ENCODE data around the gene APC2.
A peak's percentile ranks its signal among the peaks of the same experiment; 100 is the strongest.

Gene APC2

DNA sequence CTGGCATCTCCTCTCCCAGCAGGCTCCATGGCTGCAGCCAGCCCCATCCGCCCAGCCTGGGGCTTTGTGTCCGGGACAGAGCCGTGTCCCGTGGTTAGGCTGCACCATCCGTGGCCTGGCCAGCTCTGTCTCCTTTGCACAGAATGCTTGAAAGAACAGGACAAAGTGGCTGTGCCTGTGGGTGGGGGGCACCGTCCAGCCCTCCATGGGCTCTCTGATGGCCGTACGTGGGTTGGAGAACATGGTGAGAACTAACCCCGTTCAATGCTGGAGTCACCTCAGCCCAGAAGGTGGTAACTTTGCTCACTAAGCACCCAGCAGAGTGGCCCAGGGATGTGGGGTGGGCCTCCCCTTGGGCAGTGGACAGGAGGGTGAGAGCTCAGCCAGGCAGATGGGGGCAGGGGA lies 8.9 kb upstream of the APC2 start:
- H3K36me3 ChIP-seq (ENCODE audit: control insufficient read depth in 2 of 2, insufficient read depth in 2 of 2, low read length in 2 of 2): peaks cover 18 to 19% of the 10 kb centered on the region in 2 donors
- H3K27ac ChIP-seq (ENCODE audit: low read length): no peak overlapping the region
- no peak overlapping the region for H3K4me3 ChIP-seq (ENCODE audit: low read length in 2 of 2)
- H3K9ac ChIP-seq (ENCODE audit: low read length in 2 of 2): no peak overlapping the region
- no peaks in the 10 kb centered on the region for H3K9me3 ChIP-seq (ENCODE audit: control insufficient read depth in 2 of 2, low read length in 2 of 2)
- peaks cover 26% of the 10 kb centered on the region for H3K4me1 ChIP-seq (ENCODE audit: control insufficient read depth, insufficient read depth, low read length)
- peaks cover 4 to 9% of the 10 kb centered on the region in 2 donors for H3K27me3 ChIP-seq (ENCODE audit: control insufficient read depth in 1 of 2, insufficient read depth in 2 of 2, low read length in 2 of 2)

DNA sequence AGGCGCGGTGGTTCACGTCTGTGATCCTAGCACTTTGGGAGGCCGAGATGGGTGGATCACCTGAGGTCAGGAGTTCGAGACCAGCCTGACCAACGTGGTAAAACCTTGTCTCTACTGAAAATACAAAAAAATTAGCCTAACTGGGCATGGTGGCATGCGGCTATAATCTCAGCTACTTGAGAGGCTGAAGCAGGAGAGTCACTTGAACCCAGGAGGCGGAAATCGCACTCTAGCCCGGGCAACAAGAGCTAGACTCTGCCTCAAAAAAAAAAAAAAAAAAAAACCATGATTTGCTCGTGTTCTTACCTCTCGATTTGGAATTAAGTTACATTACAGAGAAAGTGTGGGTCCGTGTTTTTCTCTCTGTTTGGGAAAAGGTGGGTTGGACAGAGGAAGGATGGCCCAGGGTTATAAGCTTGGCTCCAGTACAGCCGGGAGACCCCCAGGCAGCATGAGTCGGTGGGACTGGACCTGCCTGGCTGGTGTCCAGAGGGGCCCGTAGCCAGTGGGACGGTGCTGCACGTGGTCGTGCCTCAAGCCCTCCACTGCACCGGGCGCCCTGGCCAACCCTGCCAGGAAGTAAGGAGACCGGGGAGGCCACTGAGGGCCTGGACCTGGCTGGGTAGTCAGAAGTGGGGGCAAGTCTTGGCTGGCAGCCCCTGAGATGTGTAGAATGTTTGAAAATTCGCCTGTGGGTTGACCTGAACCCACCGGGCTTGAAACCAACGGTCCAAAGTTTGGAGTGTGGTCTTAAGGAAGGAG lies 8.1 kb upstream of the APC2 start:
- Histone ChIP-seq H3K9me3 (ENCODE audit: control insufficient read depth in 2 of 2, low read length in 2 of 2) (no peaks in the 10 kb centered on the region), H3K9ac (ENCODE audit: low read length in 2 of 2) (no peak overlapping the region), H3K4me3 (ENCODE audit: low read length in 2 of 2) (no peak overlapping the region), H3K27ac (ENCODE audit: low read length) (no peak overlapping the region), H3K27me3 (ENCODE audit: control insufficient read depth in 1 of 2, insufficient read depth in 2 of 2, low read length in 2 of 2) (peaks cover 6 to 17% of the 10 kb centered on the region in 2 donors), H3K36me3 (ENCODE audit: control insufficient read depth in 2 of 2, insufficient read depth in 2 of 2, low read length in 2 of 2) (peaks cover 18 to 19% of the 10 kb centered on the region in 2 donors), H3K4me1 (ENCODE audit: control insufficient read depth, insufficient read depth, low read length) (peaks cover 33% of the 10 kb centered on the region)

DNA sequence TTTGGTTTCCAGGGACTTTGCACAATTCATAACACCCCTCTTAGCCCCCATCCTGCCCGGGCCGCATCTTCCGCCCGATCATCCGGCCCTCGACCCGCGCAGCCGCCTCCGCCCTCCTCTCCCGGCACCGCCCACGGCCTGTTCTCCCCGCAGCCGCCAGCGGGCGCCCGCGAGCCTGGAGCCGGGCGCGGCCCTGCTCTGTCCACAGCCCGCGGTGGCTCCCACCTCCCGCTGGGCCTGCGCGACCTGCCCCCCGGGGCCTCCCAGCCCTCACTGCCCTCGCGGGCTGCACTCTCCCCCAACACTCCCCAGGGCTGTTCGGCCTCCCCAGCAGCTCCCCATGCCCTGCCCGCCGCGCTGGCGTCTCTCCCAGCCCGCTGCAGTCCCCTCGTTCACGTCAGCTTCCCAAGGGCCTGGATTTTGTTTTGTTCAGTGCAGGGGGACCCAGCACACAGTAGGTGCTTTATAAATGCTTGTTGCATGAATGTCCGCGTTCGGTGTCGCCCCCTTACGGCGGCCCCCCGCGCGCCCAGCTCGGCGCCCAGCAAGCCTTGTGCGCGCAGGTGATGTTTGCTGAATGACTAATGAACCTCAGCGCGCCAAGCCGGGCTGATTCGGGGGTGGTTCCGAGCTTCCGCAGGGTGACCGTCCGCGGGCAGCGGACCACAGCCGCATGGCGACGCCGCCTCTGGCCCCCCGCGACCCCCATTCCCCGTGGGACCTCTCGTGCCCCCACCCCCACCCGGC lies 4.6 kb upstream of the APC2 start:
- Histone ChIP-seq H3K9me3 (ENCODE audit: control insufficient read depth in 2 of 2, low read length in 2 of 2) (no peaks in the 10 kb centered on the region), H3K9ac (ENCODE audit: low read length in 2 of 2) (no peak overlapping the region), H3K4me3 (ENCODE audit: low read length in 2 of 2) (peak overlapping the region; percentile 25 to 54), H3K4me1 (ENCODE audit: control insufficient read depth, insufficient read depth, low read length) (peaks cover 21% of the 10 kb centered on the region), H3K27me3 (ENCODE audit: control insufficient read depth in 1 of 2, insufficient read depth in 2 of 2, low read length in 2 of 2) (peaks cover 29 to 45% of the 10 kb centered on the region in 2 donors), H3K36me3 (ENCODE audit: control insufficient read depth in 2 of 2, insufficient read depth in 2 of 2, low read length in 2 of 2) (peaks cover 13 to 18% of the 10 kb centered on the region in 2 donors), H3K27ac (ENCODE audit: low read length) (no peak overlapping the region)

DNA sequence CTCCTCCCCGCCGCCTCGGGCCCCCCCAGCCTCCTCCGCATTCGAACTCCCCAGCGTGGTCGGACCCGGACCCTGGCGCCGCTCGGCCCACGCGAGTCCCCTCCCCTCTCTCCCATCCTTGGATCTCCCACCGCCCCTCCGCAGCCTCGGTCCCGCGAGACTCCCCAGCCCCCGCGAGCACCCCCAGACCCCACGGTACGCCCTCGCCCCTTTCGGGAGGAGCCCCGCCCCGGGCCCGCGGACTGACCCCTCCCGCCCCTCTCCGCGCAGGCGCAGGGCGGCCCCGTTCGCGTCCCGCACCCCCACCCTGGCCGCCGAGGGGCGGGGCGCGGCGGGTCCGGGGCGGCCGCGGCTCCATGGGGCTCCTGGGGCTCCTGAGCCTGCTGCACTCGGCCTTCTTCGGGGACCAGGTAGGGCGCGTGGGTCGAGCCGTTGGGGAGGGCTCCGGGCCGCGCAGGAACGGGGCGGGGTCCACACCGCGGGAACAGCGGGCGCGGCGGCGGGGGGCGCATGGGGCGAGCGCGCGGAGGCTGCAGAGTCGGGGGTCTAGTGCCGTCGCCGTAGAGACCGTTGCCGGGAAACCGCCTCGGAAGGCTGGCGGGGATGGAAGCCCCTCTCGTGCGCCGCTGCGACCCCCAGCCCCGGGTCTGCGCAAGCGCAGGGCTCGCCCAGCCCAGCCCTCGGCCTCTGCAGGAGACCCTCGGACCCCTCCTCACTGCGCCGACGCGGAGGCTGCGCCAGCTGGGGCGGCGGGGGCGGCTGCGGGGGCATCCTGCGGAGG lies 3.8 kb upstream of the APC2 start:
- peaks cover 36 to 53% of the 10 kb centered on the region in 2 donors for H3K27me3 ChIP-seq (ENCODE audit: control insufficient read depth in 1 of 2, insufficient read depth in 2 of 2, low read length in 2 of 2)
- H3K4me1 ChIP-seq (ENCODE audit: control insufficient read depth, insufficient read depth, low read length): peaks cover 21% of the 10 kb centered on the region
- H3K9me3 ChIP-seq (ENCODE audit: control insufficient read depth in 2 of 2, low read length in 2 of 2): no peaks in the 10 kb centered on the region
- H3K9ac ChIP-seq (ENCODE audit: low read length in 2 of 2): no peak overlapping the region
- no peak overlapping the region for H3K4me3 ChIP-seq (ENCODE audit: low read length in 2 of 2)
- H3K36me3 ChIP-seq (ENCODE audit: control insufficient read depth in 2 of 2, insufficient read depth in 2 of 2, low read length in 2 of 2): peaks cover 5 to 10% of the 10 kb centered on the region in 2 donors
- H3K27ac ChIP-seq (ENCODE audit: low read length): no peak overlapping the region

DNA sequence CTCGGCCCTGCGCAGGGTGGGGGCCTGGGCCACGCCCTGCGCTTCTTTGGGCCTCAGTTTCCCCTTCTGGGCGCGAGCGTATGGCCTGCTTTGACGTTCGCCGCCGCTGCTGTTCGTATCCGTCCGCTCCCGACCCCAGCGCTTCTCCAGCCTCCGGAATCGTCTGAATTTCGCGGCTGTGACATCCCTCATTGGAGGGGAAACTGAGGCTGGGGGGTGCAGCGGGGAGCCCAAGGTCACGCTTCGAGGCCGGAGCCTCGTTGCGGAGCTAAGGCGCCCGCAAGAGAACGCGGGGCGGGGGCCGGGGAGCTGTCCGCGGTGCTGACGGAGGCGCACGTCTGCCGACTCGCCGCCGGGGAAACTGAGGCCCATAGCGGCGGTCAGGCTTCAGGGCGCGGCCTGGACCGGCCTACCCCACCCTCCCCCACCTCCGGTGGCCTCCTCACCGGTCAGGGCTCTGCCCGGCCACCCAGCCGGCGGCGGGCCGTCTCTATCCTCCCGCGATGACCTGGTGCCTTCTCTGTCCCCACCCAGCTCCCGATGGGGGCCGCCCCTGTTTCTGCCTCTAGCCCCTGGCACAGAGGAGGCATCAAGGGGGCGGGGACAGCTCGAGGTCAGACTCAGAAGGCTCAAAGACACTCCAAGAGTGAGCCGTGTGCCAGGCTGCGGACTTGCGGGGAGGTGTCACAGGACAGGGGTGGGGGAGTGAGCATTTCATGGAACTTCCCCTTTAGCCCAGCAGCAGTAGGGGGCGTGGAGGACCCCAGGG lies 3.0 kb upstream of the APC2 start:
- Histone ChIP-seq H3K4me3 (ENCODE audit: low read length in 2 of 2) (no peak overlapping the region), H3K9ac (ENCODE audit: low read length in 2 of 2) (no peak overlapping the region), H3K9me3 (ENCODE audit: control insufficient read depth in 2 of 2, low read length in 2 of 2) (no peaks in the 10 kb centered on the region), H3K36me3 (ENCODE audit: control insufficient read depth in 2 of 2, insufficient read depth in 2 of 2, low read length in 2 of 2) (peaks cover under 1 to 3% of the 10 kb centered on the region in 2 donors), H3K4me1 (ENCODE audit: control insufficient read depth, insufficient read depth, low read length) (peaks cover 21% of the 10 kb centered on the region), H3K27me3 (ENCODE audit: control insufficient read depth in 1 of 2, insufficient read depth in 2 of 2, low read length in 2 of 2) (peaks cover 42 to 61% of the 10 kb centered on the region in 2 donors), H3K27ac (ENCODE audit: low read length) (no peak overlapping the region)

DNA sequence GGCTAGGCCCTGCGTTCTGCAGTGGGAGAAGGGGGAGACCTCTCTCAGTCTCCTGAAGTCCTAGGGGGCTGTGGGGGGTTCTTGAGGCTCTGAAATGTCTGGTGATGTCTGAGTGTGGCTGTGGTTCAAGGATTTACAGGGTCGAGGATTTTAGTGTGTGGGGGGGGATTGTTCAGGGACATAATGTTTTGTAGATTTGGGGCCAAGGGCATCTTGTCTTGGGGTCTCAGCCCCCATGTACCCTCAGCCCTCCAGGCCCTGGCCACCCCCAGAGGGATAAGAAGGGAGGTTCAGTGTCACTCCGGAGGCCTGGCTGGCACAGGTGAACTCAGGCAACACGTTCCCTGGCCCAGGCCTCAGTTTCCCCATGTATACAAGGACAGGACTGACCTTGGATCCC lies 2.4 kb upstream of the APC2 start:
- Histone ChIP-seq H3K36me3 (ENCODE audit: control insufficient read depth in 2 of 2, insufficient read depth in 2 of 2, low read length in 2 of 2) (no peaks in the 10 kb centered on the region), H3K27me3 (ENCODE audit: control insufficient read depth in 1 of 2, insufficient read depth in 2 of 2, low read length in 2 of 2) (peaks cover 48 to 66% of the 10 kb centered on the region in 2 donors), H3K4me1 (ENCODE audit: control insufficient read depth, insufficient read depth, low read length) (peaks cover 19% of the 10 kb centered on the region), H3K4me3 (ENCODE audit: low read length in 2 of 2) (no peak overlapping the region), H3K27ac (ENCODE audit: low read length) (no peak overlapping the region), H3K9me3 (ENCODE audit: control insufficient read depth in 2 of 2, low read length in 2 of 2) (no peaks in the 10 kb centered on the region), H3K9ac (ENCODE audit: low read length in 2 of 2) (no peak overlapping the region)

DNA sequence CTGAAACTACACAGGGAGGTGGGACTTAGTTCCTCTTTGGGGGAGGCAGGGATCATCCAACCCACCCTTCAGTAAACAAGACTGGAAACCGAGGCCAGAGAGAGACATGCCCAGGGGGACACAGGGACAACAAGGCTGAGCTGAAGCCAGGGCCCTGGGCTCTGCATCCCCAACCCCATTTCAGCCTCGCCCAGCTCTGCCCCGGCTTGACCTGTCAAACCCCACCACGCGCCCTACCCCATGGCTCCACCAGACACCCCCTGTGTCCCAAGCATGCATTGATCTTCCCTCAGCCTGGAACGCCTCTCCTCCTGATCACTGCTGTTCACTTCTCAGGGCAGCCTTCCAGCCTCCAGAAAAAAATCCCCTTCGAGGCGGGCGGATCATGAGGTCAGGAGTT lies 2.0 kb upstream of the APC2 start:
- H3K27me3 ChIP-seq (ENCODE audit: control insufficient read depth in 1 of 2, insufficient read depth in 2 of 2, low read length in 2 of 2): peaks cover 52 to 71% of the 10 kb centered on the region in 2 donors
- H3K9me3 ChIP-seq (ENCODE audit: control insufficient read depth in 2 of 2, low read length in 2 of 2): no peaks in the 10 kb centered on the region
- H3K27ac ChIP-seq (ENCODE audit: low read length): no peak overlapping the region
- peaks cover 19% of the 10 kb centered on the region for H3K4me1 ChIP-seq (ENCODE audit: control insufficient read depth, insufficient read depth, low read length)
- no peak overlapping the region for H3K9ac ChIP-seq (ENCODE audit: low read length in 2 of 2)
- H3K36me3 ChIP-seq (ENCODE audit: control insufficient read depth in 2 of 2, insufficient read depth in 2 of 2, low read length in 2 of 2): no peaks in the 10 kb centered on the region
- H3K4me3 ChIP-seq (ENCODE audit: low read length in 2 of 2): no peak overlapping the region

DNA sequence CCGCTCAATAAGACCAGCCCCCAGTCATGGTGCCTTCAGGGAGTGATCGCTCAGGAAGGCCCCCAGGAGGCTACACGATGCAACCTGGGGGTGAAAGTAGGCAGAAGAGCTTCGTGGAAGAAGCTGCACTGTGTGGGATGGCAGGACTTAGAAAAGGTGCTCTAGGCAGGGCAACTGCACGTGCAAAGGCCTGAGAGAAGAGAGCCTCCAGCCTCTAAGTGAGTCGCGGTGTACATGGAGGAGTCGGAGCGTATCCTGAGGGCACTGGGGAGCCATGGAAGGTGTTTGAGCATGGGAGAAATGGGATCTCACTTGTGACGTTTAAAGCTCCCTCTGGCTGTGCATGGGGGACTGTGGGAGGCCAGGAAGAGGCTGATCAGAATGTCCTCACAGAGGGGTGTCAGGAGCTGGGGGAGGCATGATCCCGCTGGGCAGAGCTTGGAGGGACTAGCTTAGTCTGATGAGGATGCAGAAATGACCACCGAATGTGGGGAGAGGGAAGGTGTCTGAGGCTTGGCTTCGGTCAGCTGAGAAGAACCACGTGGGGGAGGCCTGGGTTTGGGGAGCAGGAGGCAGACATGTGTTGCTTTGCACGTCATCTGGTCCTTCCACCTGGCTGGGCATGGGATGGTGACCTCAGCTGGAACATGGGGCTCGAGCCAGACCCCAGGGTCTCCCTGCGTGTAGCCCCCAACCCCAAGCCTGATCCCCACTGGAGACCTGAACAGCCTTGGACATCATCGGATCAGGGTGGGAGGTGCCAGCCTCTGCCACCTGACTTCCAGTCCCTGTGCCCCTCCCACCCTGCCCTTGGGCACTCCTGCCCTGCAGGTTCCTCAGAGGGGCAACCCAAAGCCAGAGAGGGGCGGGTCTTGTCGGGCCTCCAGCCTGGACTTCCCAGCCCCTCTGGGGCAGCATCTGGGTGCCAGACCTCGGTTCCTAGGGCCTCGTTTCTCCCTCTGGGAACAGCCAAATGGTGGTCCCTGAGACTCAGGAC lies 1.1 kb downstream of the APC2 start:
- Histone ChIP-seq H3K4me3 (ENCODE audit: low read length in 2 of 2) (no peak overlapping the region), H3K27me3 (ENCODE audit: control insufficient read depth in 1 of 2, insufficient read depth in 2 of 2, low read length in 2 of 2) (peaks cover 68 to 86% of the 10 kb centered on the region in 2 donors), H3K9me3 (ENCODE audit: control insufficient read depth in 2 of 2, low read length in 2 of 2) (no peaks in the 10 kb centered on the region), H3K4me1 (ENCODE audit: control insufficient read depth, insufficient read depth, low read length) (peaks cover 15% of the 10 kb centered on the region), H3K27ac (ENCODE audit: low read length) (no peak overlapping the region), H3K9ac (ENCODE audit: low read length in 2 of 2) (no peak overlapping the region), H3K36me3 (ENCODE audit: control insufficient read depth in 2 of 2, insufficient read depth in 2 of 2, low read length in 2 of 2) (no peaks in the 10 kb centered on the region)

DNA sequence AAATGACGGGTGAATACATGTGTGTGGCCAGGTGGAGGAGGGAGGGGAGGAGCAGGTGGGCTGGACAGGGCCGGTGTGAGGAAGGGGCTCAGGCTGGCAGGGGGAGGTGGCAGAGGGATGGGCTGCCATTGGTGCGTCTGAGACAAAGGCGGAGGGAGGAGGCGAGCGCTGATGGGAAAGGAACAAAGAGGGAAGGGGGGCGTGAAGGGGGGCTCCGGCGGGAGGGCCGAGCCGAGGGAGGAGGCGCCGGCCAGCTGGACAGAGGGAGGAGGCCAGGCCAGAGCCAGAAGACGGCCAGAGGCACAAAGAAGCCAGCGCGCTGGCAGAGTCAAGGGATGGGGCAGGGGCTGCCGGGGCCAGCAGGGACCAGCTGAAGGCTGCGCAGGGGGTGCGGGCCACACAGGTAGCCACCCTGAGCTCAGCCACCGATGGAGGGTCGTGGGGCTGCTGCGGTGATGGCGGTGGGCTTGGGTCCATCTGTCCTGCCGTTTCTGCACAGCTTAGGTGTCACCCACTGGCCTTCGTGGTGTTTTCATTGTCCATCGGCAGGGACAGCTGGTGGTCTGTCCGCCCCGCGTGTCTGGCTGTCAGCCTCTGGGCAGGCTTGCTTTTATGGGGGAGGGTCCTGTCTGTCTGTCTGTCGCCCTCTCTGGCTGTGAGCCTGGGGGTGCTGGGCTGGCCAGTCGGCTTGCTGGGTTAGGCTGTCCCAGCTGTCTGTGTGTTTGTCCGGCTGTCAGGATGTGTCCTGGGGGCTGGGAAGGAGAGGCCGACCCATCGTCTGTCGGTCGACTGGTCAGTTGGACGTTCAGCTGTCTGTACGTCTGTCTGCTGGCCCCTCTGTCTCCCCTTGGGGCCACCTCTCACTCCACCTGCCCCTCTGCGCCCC lies 2.2 kb downstream of the APC2 start:
- peaks cover 71 to 86% of the 10 kb centered on the region in 2 donors for H3K27me3 ChIP-seq (ENCODE audit: control insufficient read depth in 1 of 2, insufficient read depth in 2 of 2, low read length in 2 of 2)
- H3K36me3 ChIP-seq (ENCODE audit: control insufficient read depth in 2 of 2, insufficient read depth in 2 of 2, low read length in 2 of 2): no peaks in the 10 kb centered on the region
- no peak overlapping the region for H3K4me3 ChIP-seq (ENCODE audit: low read length in 2 of 2)
- H3K9me3 ChIP-seq (ENCODE audit: control insufficient read depth in 2 of 2, low read length in 2 of 2): no peaks in the 10 kb centered on the region
- H3K4me1 ChIP-seq (ENCODE audit: control insufficient read depth, insufficient read depth, low read length): peaks cover 12% of the 10 kb centered on the region
- no peak overlapping the region for H3K27ac ChIP-seq (ENCODE audit: low read length)
- H3K9ac ChIP-seq (ENCODE audit: low read length in 2 of 2): no peak overlapping the region
